ENCODE results near the gene TSPAN9.

- TF ChIP-seq POLR2AphosphoS5 (IDR thresholded peaks at IDR 0.05; ENCODE audit: low read depth, low read length) = no peak
- TF ChIP-seq TAF1 (IDR thresholded peaks at IDR 0.05; ENCODE audit: borderline replicate concordance, insufficient read depth, low read length) = no peak
- TF ChIP-seq SIN3A (IDR thresholded peaks at IDR 0.05; ENCODE audit: borderline replicate concordance, insufficient read depth, low read length) = no peak
Observed at GRCh38 chr12:3035815-3036702, 41.1 kb upstream of the TSPAN9 start.
